CD14-positive monocyte (primary cell): ENCODE results near the gene DNAJC5. TPM values are rescaled to one million over a fixed set of nuclear protein-coding genes. Genes with fewer than 3 reads are reported as not detected.

Source experiments
- DNase-seq, 3 donors: peaks; one replicate each; pipeline ENCODE4 v3.0.0-alpha.2; 2011 to 2022
- H2AFZ ChIP-seq: 2 replicates; pipeline ENCODE4 v1.6.0; 2012; ENCODE audit warnings: mild to moderate bottlenecking, low read depth, low read length, inconsistent platforms; ENCODE audit not compliant: insufficient read depth, poor library complexity, severe bottlenecking
- H3K27ac ChIP-seq, 2 donors: 1 replicate in 1 of 2; 2 replicates in 1 of 2; pipeline ENCODE4 v1.5.1; 2012 to 2013; ENCODE audit warnings: low read length in 2 of 2, control low read depth in 1 of 2, inconsistent platforms in 1 of 2, low read depth in 1 of 2, mild to moderate bottlenecking in 1 of 2
- H3K27me3 ChIP-seq, 2 donors: one replicate each; pipeline versions ENCODE4 v1.6.0 to v1.6.1; 2011 to 2013; ENCODE audit warnings: low read length in 2 of 2; ENCODE audit not compliant: control insufficient read depth in 2 of 2, insufficient read depth in 2 of 2
- H3K36me3 ChIP-seq, 2 donors: replicated peaks in 1 of 2; 1 replicate in 1 of 2; 2 replicates in 1 of 2; pipeline versions ENCODE4 v1.5.1 to v1.6.1; 2012 to 2013; ENCODE audit warnings: low read length in 2 of 2, control low read depth in 1 of 2, inconsistent platforms in 1 of 2, mild to moderate bottlenecking in 1 of 2; ENCODE audit not compliant: insufficient read depth in 2 of 2, control insufficient read depth in 1 of 2
- H3K4me1 ChIP-seq, 2 donors: 1 replicate in 1 of 2; 2 replicates in 1 of 2; pipeline versions ENCODE4 v1.5.1 to v1.6.1; 2012 to 2013; ENCODE audit warnings: low read length in 2 of 2, control low read depth in 1 of 2, inconsistent platforms in 1 of 2, mild to moderate bottlenecking in 1 of 2, moderate library complexity in 1 of 2; ENCODE audit not compliant: insufficient read depth in 2 of 2, control insufficient read depth in 1 of 2
- H3K4me2 ChIP-seq: replicated peaks from 2 replicates; pipeline ENCODE3; 2012; ENCODE audit warnings: low read length, moderate library complexity, mild to moderate bottlenecking; ENCODE audit not compliant: poor library complexity, severe bottlenecking; ENCODE audit errors: extremely low read depth
- H3K4me3 ChIP-seq, 3 experiments: fragments of 200-600 bp in 1 of 3; sonication (generic) in 1 of 3; replicated peaks in 1 of 3; 1 replicate in 2 of 3; 2 replicates in 1 of 3; pipeline ENCODE4 v1.5.1; 2011 to 2013; ENCODE audit warnings: low read length in 3 of 3, mild to moderate bottlenecking in 3 of 3, control low read depth in 2 of 3, low read depth in 2 of 3, inconsistent platforms in 1 of 3, moderate library complexity in 1 of 3
- H3K79me2 ChIP-seq: 2 replicates; pipeline ENCODE4 v1.6.0; 2012; ENCODE audit warnings: mild to moderate bottlenecking, control low read depth, inconsistent platforms, low read length, moderate library complexity; ENCODE audit not compliant: insufficient read depth
- H3K9ac ChIP-seq: 2 replicates; pipeline ENCODE4 v1.6.0; 2017; ENCODE audit warnings: low read length, mild to moderate bottlenecking; ENCODE audit not compliant: insufficient read depth, poor library complexity, severe bottlenecking
- H3K9me3 ChIP-seq, 2 donors: replicated peaks in 1 of 2; 1 replicate in 1 of 2; 2 replicates in 1 of 2; pipeline versions ENCODE4 v1.5.1 to v1.6.1; 2012 to 2013; ENCODE audit warnings: low read length in 2 of 2, control low read depth in 1 of 2; ENCODE audit not compliant: control insufficient read depth in 1 of 2, insufficient read depth in 1 of 2
- H4K20me1 ChIP-seq: 2 replicates; pipeline ENCODE4 v1.6.0; 2012; ENCODE audit warnings: mild to moderate bottlenecking, low read length, control low read depth, moderate library complexity; ENCODE audit not compliant: insufficient read depth
- H3K27ac Mint-ChIP-seq, 7 donors: one replicate each; pipeline ENCODE4 v1.8.0; 2020; ENCODE audit warnings: mild to moderate bottlenecking in 7 of 7, mixed read lengths in 7 of 7, moderate library complexity in 6 of 7, inconsistent platforms in 2 of 7
- H3K27me3 Mint-ChIP-seq, 3 donors: one replicate each; pipeline ENCODE4 v1.8.0; 2021 to 2022; ENCODE audit warnings: low read depth in 3 of 3, mild to moderate bottlenecking in 3 of 3, mixed read lengths in 3 of 3, moderate library complexity in 3 of 3, inconsistent platforms in 1 of 3
- H3K36me3 Mint-ChIP-seq, 2 donors: one replicate each; pipeline ENCODE4 v1.8.0; 2020; ENCODE audit warnings: mixed read lengths in 2 of 2, inconsistent platforms in 1 of 2, mild to moderate bottlenecking in 1 of 2
- H3K4me1 Mint-ChIP-seq: one replicate; pipeline ENCODE4 v1.8.0; 2020; ENCODE audit warnings: mild to moderate bottlenecking, mixed read lengths
- H3K4me3 Mint-ChIP-seq, 2 donors: one replicate each; pipeline ENCODE4 v1.8.0; 2020; ENCODE audit warnings: mild to moderate bottlenecking in 2 of 2, mixed read lengths in 2 of 2, moderate library complexity in 1 of 2
- H3K9me3 Mint-ChIP-seq, 7 donors: one replicate each; pipeline ENCODE4 v1.8.0; 2020 to 2022; ENCODE audit warnings: mixed read lengths in 7 of 7, mild to moderate bottlenecking in 6 of 7, moderate library complexity in 6 of 7, inconsistent platforms in 2 of 7
- WGBS: methylation state at CpG from one replicate; pipeline ENCODE4 v1.1.5; 2013; ENCODE audit warnings: missing lambda C conversion rate; ENCODE audit not compliant: insufficient coverage; 5-methylcytosine and 5-hydroxymethylcytosine counted together
- intact Hi-C, 2 donors: fragments of 100-400 bp; cut with micrococcal nuclease; formaldehyde crosslinking; loops; one replicate each; pipeline versions ENCODE4 v1.15.0 to v1.15.1; 2023
- polyA plus RNA-seq, 3 donors: library from polyadenylated mRNA; depleted of rRNA in 1 of 3; unstranded in 2 of 3; stranded (reverse) in 1 of 3; fragments of 300-500 nt in 2 of 3; fragments of >200 nt in 1 of 3; fragmentation: Illumina TruSeq in 2 of 3; gene quantifications; 1 replicate in 2 of 3; 2 replicates in 1 of 3; pipeline ENCODE4 v1.2.3, GENCODE V29; 2012 to 2021
- TF ChIP-seq, protein P1 (sequence below): fragments of 200-600 bp; IDR thresholded peaks from one replicate; pipeline ENCODE4 v1.8.0; 2022; ENCODE audit warnings: antibody characterized with exemption, mild to moderate bottlenecking

Gene DNAJC5
- polyA plus RNA-seq, 3 donors: 5.9 to 44.4 (median 7.4) TPM

DNA sequence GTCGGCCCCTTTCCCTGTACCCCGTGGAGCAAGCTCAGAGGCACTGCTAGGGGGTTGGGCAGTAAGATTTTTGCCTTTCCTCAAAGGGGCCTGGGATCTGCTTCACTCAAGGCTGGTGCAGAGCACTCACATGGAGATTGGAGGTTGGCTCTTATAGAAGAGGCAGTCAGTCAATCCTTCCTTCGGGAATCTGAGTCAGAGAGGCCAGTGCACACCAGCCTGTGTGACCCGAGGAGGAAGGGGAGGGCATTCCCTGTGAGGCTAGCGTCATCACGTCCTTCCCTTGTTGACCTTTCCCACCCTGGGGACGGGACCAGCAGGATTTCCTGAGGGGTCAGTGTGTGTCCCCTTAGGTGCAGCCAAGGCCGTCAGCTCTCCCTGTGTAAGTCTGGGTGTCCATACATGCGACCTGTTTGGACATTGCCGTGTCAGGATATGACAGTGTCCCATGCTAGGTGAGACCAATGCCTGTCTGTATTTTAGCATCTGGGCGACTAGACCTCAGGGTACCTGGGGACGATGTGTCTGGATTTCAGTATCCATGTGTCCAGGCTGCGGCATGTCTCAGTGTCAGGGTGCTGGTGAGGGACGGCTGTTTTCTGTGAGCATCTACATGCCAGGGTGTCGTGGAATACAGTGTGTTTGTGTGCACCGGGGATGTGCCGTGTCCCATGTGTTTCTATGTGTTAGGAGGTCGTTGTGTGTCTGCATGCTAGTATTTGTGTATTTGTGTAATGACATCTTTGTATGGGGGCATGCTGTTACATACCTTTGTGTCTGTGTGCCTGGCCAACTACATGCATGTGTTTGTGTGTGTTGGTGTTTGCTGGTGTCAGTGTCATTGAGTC lies 77.6 kb downstream of the DNAJC5 start:
- Mint-ChIP-seq H3K9me3 (peaks cover 0 to 12% (median 4%) of the 10 kb centered on the region in 7 donors), H3K27me3 (peaks cover 18 to 32% (median 21%) of the 10 kb centered on the region in 3 donors), H3K4me3 (peak overlapping the region in 1 of 2 donors; percentile 5), H3K4me1 (peaks cover 24% of the 10 kb centered on the region), H3K27ac (no peak overlapping the region), H3K36me3 (peaks cover 0 to 3% of the 10 kb centered on the region in 2 donors)
- peaks cover 14 to 31% of the 10 kb centered on the region in 2 donors for H3K4me1 ChIP-seq
- no peak overlapping the region for H3K4me3 ChIP-seq
- H3K79me2 ChIP-seq: no peaks in the 10 kb centered on the region
- H3K27ac ChIP-seq: no peak overlapping the region
- H4K20me1 ChIP-seq: no peaks in the 10 kb centered on the region
- intact Hi-C loops: loop anchor here (2.0 to 5.0 kb wide), 6 partner anchors 65 to 535 kb away; partner anchors contain the start of gene PTK6 (in 1 of the 2)
- no peak overlapping the region for H2AFZ ChIP-seq
- WGBS: 77% methylated on average over 15 of the region's 18 CpGs
- no peaks in the 10 kb centered on the region for H3K9me3 ChIP-seq
- peak in 1 of 3 donors; percentile 6 for DNase-seq
- H3K4me2 ChIP-seq: no peak overlapping the region
- TF ChIP-seq, protein P1, sequence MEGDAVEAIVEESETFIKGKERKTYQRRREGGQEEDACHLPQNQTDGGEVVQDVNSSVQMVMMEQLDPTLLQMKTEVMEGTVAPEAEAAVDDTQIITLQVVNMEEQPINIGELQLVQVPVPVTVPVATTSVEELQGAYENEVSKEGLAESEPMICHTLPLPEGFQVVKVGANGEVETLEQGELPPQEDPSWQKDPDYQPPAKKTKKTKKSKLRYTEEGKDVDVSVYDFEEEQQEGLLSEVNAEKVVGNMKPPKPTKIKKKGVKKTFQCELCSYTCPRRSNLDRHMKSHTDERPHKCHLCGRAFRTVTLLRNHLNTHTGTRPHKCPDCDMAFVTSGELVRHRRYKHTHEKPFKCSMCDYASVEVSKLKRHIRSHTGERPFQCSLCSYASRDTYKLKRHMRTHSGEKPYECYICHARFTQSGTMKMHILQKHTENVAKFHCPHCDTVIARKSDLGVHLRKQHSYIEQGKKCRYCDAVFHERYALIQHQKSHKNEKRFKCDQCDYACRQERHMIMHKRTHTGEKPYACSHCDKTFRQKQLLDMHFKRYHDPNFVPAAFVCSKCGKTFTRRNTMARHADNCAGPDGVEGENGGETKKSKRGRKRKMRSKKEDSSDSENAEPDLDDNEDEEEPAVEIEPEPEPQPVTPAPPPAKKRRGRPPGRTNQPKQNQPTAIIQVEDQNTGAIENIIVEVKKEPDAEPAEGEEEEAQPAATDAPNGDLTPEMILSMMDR: no peak
- H3K36me3 ChIP-seq: no peaks in the 10 kb centered on the region
- no peak overlapping the region for H3K9ac ChIP-seq
- H3K27me3 ChIP-seq: peaks cover 0 to 18% of the 10 kb centered on the region in 2 donors

- Histone ChIP-seq H4K20me1 (no peaks in the 10 kb centered on the region), H3K79me2 (no peaks in the 10 kb centered on the region), H3K27ac (no peak overlapping the region), H3K9ac (no peak overlapping the region), H3K9me3 (no peaks in the 10 kb centered on the region), H3K27me3 (peaks cover 0 to 18% of the 10 kb centered on the region in 2 donors), H3K4me3 (no peak overlapping the region), H3K36me3 (no peaks in the 10 kb centered on the region), H2AFZ (no peak overlapping the region), H3K4me1 (peaks cover 19 to 37% of the 10 kb centered on the region in 2 donors), H3K4me2 (no peak overlapping the region)
- no peak for DNase-seq
- TF ChIP-seq, protein P1: no peak
- H3K27me3 Mint-ChIP-seq: peaks cover 20 to 33% (median 21%) of the 10 kb centered on the region in 3 donors
- peak overlapping the region in 1 of 2 donors; percentile 46 for H3K4me3 Mint-ChIP-seq
- peaks cover 30% of the 10 kb centered on the region for H3K4me1 Mint-ChIP-seq
- 100% methylated on average over 1 of the region's 3 CpGs for WGBS
- peaks cover 0 to 3% of the 10 kb centered on the region in 2 donors for H3K36me3 Mint-ChIP-seq
- H3K27ac Mint-ChIP-seq: peak overlapping the region in 1 of 7 donors; percentile 2
- intact Hi-C loops: loop anchor here (2.0 to 5.0 kb wide), 6 partner anchors 66 to 536 kb away; partner anchors contain the start of gene PTK6 (in 1 of the 2)
- peaks cover 0 to 12% (median 4%) of the 10 kb centered on the region in 7 donors for H3K9me3 Mint-ChIP-seq
Measured at GRCh38 chr20:63973160-63973479, 78.2 kb downstream of the DNAJC5 start.
